H9 (cell line): ENCODE measurements around the gene ATP8A1. TPM values are rescaled to one million over a fixed set of nuclear protein-coding genes. Genes with fewer than 3 reads are reported as not detected.

ENCODE experiments used
- DNase-seq: peaks from one replicate; pipeline ENCODE4 v3.0.0-alpha.2; 2017
- H2AFZ ChIP-seq: one replicate; pipeline ENCODE4 v1.6.1; 2013; ENCODE audit warnings: mild to moderate bottlenecking, low read length, control low read depth, moderate library complexity
- H2AK5ac ChIP-seq: 2 replicates; pipeline ENCODE4 v1.6.1; 2013; ENCODE audit warnings: low read length, control low read depth, mixed read lengths; ENCODE audit not compliant: insufficient read length
- H2BK120ac ChIP-seq: one replicate; pipeline ENCODE4 v1.6.1; 2013; ENCODE audit warnings: low read depth, mild to moderate bottlenecking, low read length, control low read depth, inconsistent platforms; ENCODE audit not compliant: poor library complexity, severe bottlenecking
- H2BK12ac ChIP-seq: 2 replicates; pipeline ENCODE4 v1.6.1; 2013; ENCODE audit warnings: low read length, control low read depth, mixed read lengths, low read depth; ENCODE audit not compliant: insufficient read length
- H2BK15ac ChIP-seq: 2 replicates; pipeline ENCODE4 v1.6.1; 2013; ENCODE audit warnings: low read depth, low read length, control low read depth
- H2BK20ac ChIP-seq: one replicate; pipeline ENCODE4 v1.6.1; 2013; ENCODE audit warnings: low read depth, mild to moderate bottlenecking, low read length, control low read depth, inconsistent platforms; ENCODE audit not compliant: poor library complexity, severe bottlenecking
- H2BK5ac ChIP-seq: 2 replicates; pipeline ENCODE4 v1.6.1; 2013; ENCODE audit warnings: low read length, control low read depth, mixed read lengths; ENCODE audit not compliant: insufficient read length
- H3K14ac ChIP-seq: 2 replicates; pipeline ENCODE4 v1.6.1; 2013; ENCODE audit warnings: low read length, control low read depth; ENCODE audit not compliant: insufficient read depth
- H3K18ac ChIP-seq: 2 replicates; pipeline ENCODE4 v1.6.1; 2013; ENCODE audit warnings: low read depth, mild to moderate bottlenecking, mixed read lengths, low read length, control low read depth; ENCODE audit not compliant: insufficient read length
- H3K23ac ChIP-seq: 2 replicates; pipeline ENCODE4 v1.6.1; 2013; ENCODE audit warnings: low read length, control low read depth, mixed read lengths, low read depth; ENCODE audit not compliant: insufficient read length
- H3K23me2 ChIP-seq: 2 replicates; pipeline ENCODE4 v1.6.1; 2013; ENCODE audit warnings: low read depth, mild to moderate bottlenecking, mixed read lengths, low read length, control low read depth; ENCODE audit not compliant: insufficient read length, poor library complexity, severe bottlenecking
- H3K27ac ChIP-seq: 2 replicates; pipeline ENCODE4 v1.5.1; 2013; ENCODE audit warnings: low read length, control low read depth, mixed read lengths, low read depth; ENCODE audit not compliant: insufficient read length
- H3K27me3 ChIP-seq: 2 replicates; pipeline ENCODE4 v1.6.1; 2013; ENCODE audit warnings: low read length, control low read depth, inconsistent platforms; ENCODE audit not compliant: insufficient read depth
- H3K4ac ChIP-seq: 2 replicates; pipeline ENCODE4 v1.6.1; 2013; ENCODE audit warnings: low read depth, mild to moderate bottlenecking, control low read depth, inconsistent platforms, low read length, moderate library complexity
- H3K4me1 ChIP-seq: 2 replicates; pipeline ENCODE4 v1.6.1; 2013; ENCODE audit warnings: low read length, control low read depth, inconsistent platforms; ENCODE audit not compliant: insufficient read depth
- H3K4me2 ChIP-seq: 2 replicates; pipeline ENCODE4 v1.6.1; 2013; ENCODE audit warnings: low read length, control low read depth, mixed read lengths; ENCODE audit not compliant: insufficient read length, insufficient read depth
- H3K56ac ChIP-seq: 2 replicates; pipeline ENCODE4 v1.6.1; 2013; ENCODE audit warnings: low read depth, mild to moderate bottlenecking, mixed read lengths, low read length, control low read depth; ENCODE audit not compliant: insufficient read length
- H3K79me1 ChIP-seq: 2 replicates; pipeline ENCODE4 v1.6.1; 2013; ENCODE audit warnings: low read depth, mild to moderate bottlenecking, moderate library complexity, low read length, control low read depth, inconsistent platforms; ENCODE audit not compliant: insufficient read depth, poor library complexity, severe bottlenecking
- H3K79me2 ChIP-seq: 2 replicates; pipeline ENCODE4 v1.6.1; 2013; ENCODE audit warnings: low read length, control low read depth, inconsistent platforms; ENCODE audit not compliant: insufficient read depth
- H3K9ac ChIP-seq: 2 replicates; pipeline ENCODE4 v1.6.1; 2013; ENCODE audit warnings: low read length, control low read depth, mixed read lengths; ENCODE audit not compliant: insufficient read length; ENCODE audit errors: extremely low read depth
- H3K9me3 ChIP-seq: one replicate; pipeline ENCODE4 v1.6.1; 2013; ENCODE audit warnings: low read depth, low read length, inconsistent platforms; ENCODE audit not compliant: control insufficient read depth
- H3T11ph ChIP-seq: one replicate; pipeline ENCODE4 v1.6.1; 2013; ENCODE audit warnings: mild to moderate bottlenecking, low read length, control low read depth, inconsistent platforms
- H4K20me1 ChIP-seq: one replicate; pipeline ENCODE4 v1.6.1; 2013; ENCODE audit not compliant: control insufficient read depth, insufficient read length, insufficient read depth
- H4K5ac ChIP-seq: 2 replicates; pipeline ENCODE4 v1.6.1; 2013; ENCODE audit warnings: low read depth, mild to moderate bottlenecking, mixed read lengths, low read length, control low read depth; ENCODE audit not compliant: insufficient read length
- H4K8ac ChIP-seq: replicated peaks from 2 replicates; pipeline ENCODE4 v1.6.1; 2013; ENCODE audit warnings: low read length, control low read depth, mixed read lengths, low read depth; ENCODE audit not compliant: insufficient read length
- H4K91ac ChIP-seq: 2 replicates; pipeline ENCODE4 v1.6.1; 2013; ENCODE audit warnings: low read depth, mild to moderate bottlenecking, moderate library complexity, mixed read lengths, low read length, control low read depth; ENCODE audit not compliant: insufficient read length
- H3K27ac Mint-ChIP-seq, 3 experiments: 2 replicates in 2 of 3; 3 replicates in 1 of 3; pipeline ENCODE4 v1.8.0; 2020 to 2021; ENCODE audit warnings: mixed read lengths in 3 of 3, mild to moderate bottlenecking in 1 of 3, moderate library complexity in 1 of 3
- H3K27me3 Mint-ChIP-seq: 2 replicates; pipeline ENCODE4 v1.8.0; 2021; ENCODE audit warnings: low read depth, mild to moderate bottlenecking, moderate library complexity, mixed read lengths
- H3K36me3 Mint-ChIP-seq, 3 experiments: 2 replicates in 2 of 3; 3 replicates in 1 of 3; pipeline ENCODE4 v1.8.0; 2020 to 2021; ENCODE audit warnings: low read depth in 3 of 3, mixed read lengths in 3 of 3; ENCODE audit not compliant: insufficient read depth in 1 of 3
- H3K4me1 Mint-ChIP-seq, 2 experiments: 2 replicates each; pipeline ENCODE4 v1.8.0; 2020; ENCODE audit warnings: mixed read lengths in 2 of 2
- H3K4me3 Mint-ChIP-seq, 2 experiments: 2 replicates in 1 of 2; 3 replicates in 1 of 2; pipeline ENCODE4 v1.8.0; 2020 to 2021; ENCODE audit warnings: mild to moderate bottlenecking in 2 of 2, mixed read lengths in 2 of 2, moderate library complexity in 1 of 2
- H3K9me3 Mint-ChIP-seq, 2 experiments: 2 replicates in 1 of 2; 3 replicates in 1 of 2; pipeline ENCODE4 v1.8.0; 2020; ENCODE audit warnings: mild to moderate bottlenecking in 2 of 2, mixed read lengths in 2 of 2, moderate library complexity in 1 of 2
- CTCF ChIP-seq: fragments of 200-600 bp; sonication (generic); conservative IDR thresholded peaks from 3 replicates; pipeline ENCODE4 v1.8.0; 2021; ENCODE audit warnings: antibody characterized with exemption, mild to moderate bottlenecking
- WGBS: extraction: QIAGEN DNeasy Blood & Tissue Kit; methylation state at CpG from one replicate; pipeline ENCODE4 v1.1.7; 2013; ENCODE audit warnings: missing lambda C conversion rate, low lambda C conversion rate, mixed read lengths; ENCODE audit not compliant: insufficient read length; ENCODE audit errors: extremely low coverage; 5-methylcytosine and 5-hydroxymethylcytosine counted together
- total RNA-seq: library from RNA; stranded (reverse); gene quantifications from 2 replicates; pipeline ENCODE4 v1.2.1, GENCODE V29; 2021

ATP8A1 gene
- total RNA-seq, 1 experiment from 2014 or later: 5.1 TPM

GRCh38 chr4:42627885-42628646 lies 28.8 kb downstream of the ATP8A1 start:
- Histone ChIP-seq H2BK5ac (no peak overlapping the region), H3K79me1 (no peaks in the 10 kb centered on the region), H2BK15ac (no peak overlapping the region), H2AK5ac (no peak overlapping the region), H2BK20ac (no peak overlapping the region), H2AFZ (no peak overlapping the region), H4K5ac (no peak overlapping the region), H2BK120ac (no peak overlapping the region), H3K9ac (no peak overlapping the region), H3K23ac (no peak overlapping the region), H4K91ac (no peak overlapping the region), H3K79me2 (no peaks in the 10 kb centered on the region), H2BK12ac (no peak overlapping the region), H3K4me2 (no peak overlapping the region), H3K14ac (no peak overlapping the region), H3K4ac (no peak overlapping the region), H3K18ac (no peak overlapping the region), H3K27me3 (no peaks in the 10 kb centered on the region), H3T11ph (no peak overlapping the region), H3K23me2 (no peaks in the 10 kb centered on the region), H4K20me1 (no peaks in the 10 kb centered on the region), H3K56ac (no peak overlapping the region), H3K27ac (no peak overlapping the region), H4K8ac (no peak overlapping the region), H3K9me3 (no peaks in the 10 kb centered on the region), H3K4me1 (no peaks in the 10 kb centered on the region)
- H3K9me3 Mint-ChIP-seq: peaks cover 0 to 2% of the 10 kb centered on the region in 2 experiments; a peak in 1 of 5 replicates
- no CpG with 5 or more reads among the region's 9 CpGs for WGBS
- H3K27me3 Mint-ChIP-seq: no peaks in the 10 kb centered on the region
- no peak for TF ChIP-seq CTCF
- DNase-seq: peak; percentile 29
- peak overlapping the region in 1 of 3 experiments; percentile 19; a peak in 2 of 7 replicates for H3K27ac Mint-ChIP-seq
- peaks cover 0 to 5% of the 10 kb centered on the region in 2 experiments; a peak in 1 of 4 replicates for H3K4me1 Mint-ChIP-seq
- H3K36me3 Mint-ChIP-seq: peaks cover 4 to 9% (median 4%) of the 10 kb centered on the region in 3 experiments; a peak in 4 of 7 replicates
- no peak overlapping the region for H3K4me3 Mint-ChIP-seq
